ENCODE measurements around the gene ENHO. TPM values are rescaled to one million over a fixed set of nuclear protein-coding genes. Genes with fewer than 3 reads are reported as not detected.

The ENHO gene
- total RNA-seq, 2 experiments from 2014 or later: 0.45 TPM; not detected in 1

DNA sequence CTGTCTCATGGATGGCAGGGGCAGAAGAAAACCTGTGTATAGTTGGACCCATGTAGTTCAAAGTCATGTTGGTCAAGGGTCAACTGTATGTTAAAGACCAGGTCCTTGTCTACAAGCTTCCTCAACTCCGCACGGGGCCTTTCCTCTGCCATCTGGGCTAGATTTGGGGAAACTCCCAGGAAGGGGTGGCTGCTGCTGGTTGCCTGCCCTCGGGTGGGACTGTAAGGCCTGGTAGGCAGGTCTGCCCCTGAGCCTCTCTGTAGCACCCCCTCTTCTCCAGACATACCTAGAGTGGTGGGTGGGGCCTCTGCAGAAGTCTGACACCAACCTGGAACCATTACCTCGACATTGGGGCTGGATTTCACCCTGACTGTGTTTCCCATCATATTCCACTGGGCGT is 15.2 kb downstream of the ENHO start:
- DNase-seq (no peak), ATAC-seq (ENCODE audit: poor library complexity) (no peak)
- POLR2A ChIA-PET: no interaction called here
- no peak overlapping the region for H3K4me3 Mint-ChIP-seq
- H3K36me3 Mint-ChIP-seq (ENCODE audit: low read depth): no peaks in the 10 kb centered on the region
- intact Hi-C loops (cut with DNase I, micrococcal nuclease): no loop called here
- H3K36me3 ChIP-seq (ENCODE audit: insufficient read depth, low read length): no peaks in the 10 kb centered on the region
- no peaks in the 10 kb centered on the region for H3K9me3 ChIP-seq (ENCODE audit: control insufficient read depth in 1 of 2, insufficient read depth in 1 of 2, low read length in 2 of 2)
- TF ChIP-seq, protein P1, sequence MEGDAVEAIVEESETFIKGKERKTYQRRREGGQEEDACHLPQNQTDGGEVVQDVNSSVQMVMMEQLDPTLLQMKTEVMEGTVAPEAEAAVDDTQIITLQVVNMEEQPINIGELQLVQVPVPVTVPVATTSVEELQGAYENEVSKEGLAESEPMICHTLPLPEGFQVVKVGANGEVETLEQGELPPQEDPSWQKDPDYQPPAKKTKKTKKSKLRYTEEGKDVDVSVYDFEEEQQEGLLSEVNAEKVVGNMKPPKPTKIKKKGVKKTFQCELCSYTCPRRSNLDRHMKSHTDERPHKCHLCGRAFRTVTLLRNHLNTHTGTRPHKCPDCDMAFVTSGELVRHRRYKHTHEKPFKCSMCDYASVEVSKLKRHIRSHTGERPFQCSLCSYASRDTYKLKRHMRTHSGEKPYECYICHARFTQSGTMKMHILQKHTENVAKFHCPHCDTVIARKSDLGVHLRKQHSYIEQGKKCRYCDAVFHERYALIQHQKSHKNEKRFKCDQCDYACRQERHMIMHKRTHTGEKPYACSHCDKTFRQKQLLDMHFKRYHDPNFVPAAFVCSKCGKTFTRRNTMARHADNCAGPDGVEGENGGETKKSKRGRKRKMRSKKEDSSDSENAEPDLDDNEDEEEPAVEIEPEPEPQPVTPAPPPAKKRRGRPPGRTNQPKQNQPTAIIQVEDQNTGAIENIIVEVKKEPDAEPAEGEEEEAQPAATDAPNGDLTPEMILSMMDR (IDR thresholded peaks at IDR 0.05): no peak
- H3K27ac ChIP-seq (ENCODE audit: low read depth in 1 of 2, low read length in 2 of 2): no peak overlapping the region
- no peaks in the 10 kb centered on the region for H3K4me1 ChIP-seq (ENCODE audit: insufficient read depth, low read length)
- no peak overlapping the region for H3K4me3 ChIP-seq (ENCODE audit: low read length)
- H3K27me3 ChIP-seq (ENCODE audit: control insufficient read depth in 1 of 2, insufficient read depth in 2 of 2, low read length in 2 of 2): no peaks in the 10 kb centered on the region
- no peaks in the 10 kb centered on the region for H3K4me1 Mint-ChIP-seq (ENCODE audit: low read depth)
- H3K9me3 Mint-ChIP-seq: no peaks in the 10 kb centered on the region
- H3K27me3 Mint-ChIP-seq: peaks cover 14% of the 10 kb centered on the region
- CTCF ChIA-PET: no interaction called here
- no peak overlapping the region for H3K27ac Mint-ChIP-seq

DNA sequence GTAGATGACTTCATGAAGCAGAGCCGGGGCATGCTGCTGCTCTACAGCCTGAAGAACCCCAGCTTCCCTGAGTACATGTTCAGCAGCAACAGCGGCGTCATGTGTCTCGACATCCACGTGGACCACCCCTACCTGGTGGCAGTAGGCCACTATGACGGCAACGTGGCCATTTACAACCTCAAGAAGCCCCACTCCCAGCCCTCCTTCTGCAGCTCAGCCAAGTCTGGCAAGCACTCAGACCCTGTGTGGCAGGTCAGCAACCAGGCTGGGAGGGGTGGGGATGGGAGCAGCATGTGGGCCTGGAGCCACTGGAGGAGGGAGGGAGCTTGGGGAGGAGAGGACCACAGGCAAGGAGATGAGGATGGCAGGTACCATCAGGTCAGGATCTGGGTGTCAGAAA is 16.2 kb downstream of the ENHO start:
- Mint-ChIP-seq H3K4me1 (ENCODE audit: low read depth) (no peaks in the 10 kb centered on the region), H3K27me3 (peaks cover 14% of the 10 kb centered on the region), H3K27ac (no peak overlapping the region), H3K4me3 (no peak overlapping the region), H3K36me3 (ENCODE audit: low read depth) (no peaks in the 10 kb centered on the region), H3K9me3 (no peaks in the 10 kb centered on the region)
- no peak overlapping the region for H3K27ac ChIP-seq (ENCODE audit: low read depth in 1 of 2, low read length in 2 of 2)
- no peak for ATAC-seq (ENCODE audit: poor library complexity)
- CTCF ChIA-PET: interaction anchor here (2.1 kb wide), 1 partner anchor 103 kb away, joined by 5 read pairs; no protein-coding TSS in a partner anchor
- no peaks in the 10 kb centered on the region for H3K36me3 ChIP-seq (ENCODE audit: insufficient read depth, low read length)
- POLR2A ChIA-PET: no interaction called here
- TF ChIP-seq, protein P1 (IDR thresholded peaks at IDR 0.05): no peak
- no peaks in the 10 kb centered on the region for H3K9me3 ChIP-seq (ENCODE audit: control insufficient read depth in 1 of 2, insufficient read depth in 1 of 2, low read length in 2 of 2)
- no peak for DNase-seq
- intact Hi-C loops (cut with DNase I, micrococcal nuclease): no loop called here
- no peak overlapping the region for H3K4me3 ChIP-seq (ENCODE audit: low read length)
- no peaks in the 10 kb centered on the region for H3K4me1 ChIP-seq (ENCODE audit: insufficient read depth, low read length)
- H3K27me3 ChIP-seq (ENCODE audit: control insufficient read depth in 1 of 2, insufficient read depth in 2 of 2, low read length in 2 of 2): no peaks in the 10 kb centered on the region

DNA sequence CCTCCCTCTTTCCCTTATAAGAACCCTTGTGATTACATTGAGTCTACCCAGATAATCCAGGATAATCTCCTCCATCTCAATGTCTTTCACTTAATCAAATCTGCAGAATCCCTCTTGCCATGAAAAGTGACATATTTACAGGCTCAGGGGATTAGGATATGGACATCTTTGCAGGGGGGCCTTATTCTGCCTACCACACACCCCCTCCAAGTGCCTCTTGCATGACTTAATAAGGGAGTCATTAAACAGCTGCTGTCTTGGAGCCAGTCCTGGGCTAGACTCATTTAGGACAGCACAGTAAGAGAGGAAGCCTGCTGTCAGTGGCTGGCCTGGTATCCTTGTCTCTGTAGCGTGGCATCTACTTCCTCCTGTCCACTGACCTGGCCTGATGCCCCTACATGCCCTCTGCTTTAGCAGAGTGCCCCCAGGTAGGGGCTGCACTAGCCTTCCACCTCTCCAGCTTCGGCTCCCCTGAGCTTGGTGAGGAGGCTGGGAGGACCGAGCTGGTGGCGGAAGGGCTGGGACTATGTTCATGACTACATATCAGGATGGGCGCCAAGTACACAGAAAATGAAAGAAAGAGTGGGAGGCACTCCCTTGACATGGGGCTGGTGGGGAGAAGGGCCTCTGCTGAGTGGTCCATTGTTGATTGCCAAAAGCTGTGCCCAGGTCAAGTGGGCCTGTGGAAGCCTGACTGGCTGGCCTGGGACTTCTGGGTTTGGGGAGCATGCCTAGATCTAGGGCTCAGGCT is 17.2 kb downstream of the ENHO start:
- Histone ChIP-seq H3K27ac (ENCODE audit: low read depth in 1 of 2, low read length in 2 of 2) (no peak overlapping the region), H3K36me3 (ENCODE audit: insufficient read depth, low read length) (no peaks in the 10 kb centered on the region), H3K4me1 (ENCODE audit: insufficient read depth, low read length) (peaks cover 1% of the 10 kb centered on the region), H3K9me3 (ENCODE audit: control insufficient read depth in 1 of 2, insufficient read depth in 1 of 2, low read length in 2 of 2) (no peaks in the 10 kb centered on the region), H3K4me3 (ENCODE audit: low read length) (no peak overlapping the region), H3K27me3 (ENCODE audit: control insufficient read depth in 1 of 2, insufficient read depth in 2 of 2, low read length in 2 of 2) (no peaks in the 10 kb centered on the region)
- ATAC-seq (ENCODE audit: poor library complexity) (no peak), DNase-seq (no peak)
- no peak overlapping the region for H3K4me3 Mint-ChIP-seq
- H3K36me3 Mint-ChIP-seq (ENCODE audit: low read depth): no peaks in the 10 kb centered on the region
- no peak overlapping the region for H3K27ac Mint-ChIP-seq
- no peaks in the 10 kb centered on the region for H3K4me1 Mint-ChIP-seq (ENCODE audit: low read depth)
- intact Hi-C loops (cut with DNase I, micrococcal nuclease): no loop called here
- H3K9me3 Mint-ChIP-seq: no peaks in the 10 kb centered on the region
- ChIA-PET CTCF (interaction anchor here (2.1 kb wide), 1 partner anchor 102 kb away, joined by 5 read pairs; no protein-coding TSS in a partner anchor), POLR2A (no interaction called here)
- TF ChIP-seq, protein P1 (IDR thresholded peaks at IDR 0.05): no peak
- peaks cover 15% of the 10 kb centered on the region for H3K27me3 Mint-ChIP-seq

Data from CD4-positive, alpha-beta T cell (primary cell).